HG03558 (cell line): ENCODE measurements around the gene CEACAM16.

ENCODE experiments used
- ATAC-seq: cut with Tn5 transposase; IDR thresholded peaks from one replicate; pipeline ENCODE4 v1.9.1; 2021; ENCODE audit warnings: moderate number of reproducible peaks; ENCODE audit not compliant: unreplicated experiment; ENCODE audit errors: extremely low read depth

CEACAM16 gene

DNA sequence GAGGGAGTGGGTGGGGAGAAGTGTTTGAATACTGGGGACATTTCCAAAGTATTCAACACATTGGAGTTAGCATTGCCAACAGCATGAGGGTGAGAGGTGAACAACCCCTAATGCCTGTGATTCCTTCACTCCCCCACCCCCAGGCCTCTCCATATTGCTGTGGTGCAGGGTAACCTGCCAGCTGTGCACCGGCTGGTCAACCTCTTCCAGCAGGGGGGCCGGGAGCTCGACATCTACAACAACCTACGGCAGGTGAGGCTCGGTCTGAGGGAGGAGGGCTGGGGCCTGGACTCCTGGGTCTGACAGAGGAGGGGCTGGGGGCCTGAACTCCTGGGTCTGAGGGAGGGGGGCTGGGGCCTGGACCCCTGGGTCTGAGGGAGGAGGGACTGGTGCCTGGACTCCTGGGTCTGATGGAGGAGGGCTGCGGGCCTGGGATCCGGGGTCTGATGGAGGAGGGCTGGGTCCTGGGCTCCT, 57.2 kb downstream of the CEACAM16 start:
- no peak for ATAC-seq

DNA sequence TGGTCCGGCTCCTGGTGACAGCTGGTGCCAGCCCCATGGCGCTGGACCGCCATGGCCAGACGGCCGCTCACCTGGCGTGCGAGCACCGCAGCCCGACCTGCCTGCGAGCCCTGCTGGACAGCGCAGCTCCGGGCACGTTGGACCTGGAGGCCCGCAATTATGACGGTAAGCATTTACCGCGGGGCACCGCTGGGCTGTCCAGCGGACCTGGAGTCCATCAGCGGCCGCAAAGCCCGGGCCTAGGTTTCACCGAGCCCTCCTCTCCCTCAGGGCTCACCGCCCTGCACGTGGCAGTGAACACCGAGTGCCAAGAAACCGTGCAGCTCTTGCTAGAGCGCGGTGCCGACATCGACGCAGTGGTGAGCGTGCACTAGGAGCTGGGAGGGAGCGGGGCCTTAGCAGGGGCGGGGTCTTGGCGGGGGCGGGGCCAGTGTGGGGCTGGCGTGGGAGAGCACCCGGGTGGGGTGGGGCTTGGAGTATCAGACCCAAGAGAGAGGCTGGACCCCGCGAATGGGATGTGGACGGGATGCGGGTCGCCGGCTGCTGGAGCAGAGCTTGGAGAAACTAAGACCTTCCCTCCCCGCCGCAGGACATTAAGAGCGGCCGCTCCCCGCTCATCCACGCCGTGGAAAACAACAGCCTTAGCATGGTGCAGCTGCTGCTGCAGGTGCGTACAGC, 58.2 kb downstream of the CEACAM16 start:
- no peak for ATAC-seq

GRCh38 chr19:44757735-44758505, 59.0 kb downstream of the CEACAM16 start:
- no peak for ATAC-seq

- ATAC-seq = no peak
These were observed 59.6 kb downstream of the CEACAM16 start for GRCh38 chr19:44758596-44758995.

DNA sequence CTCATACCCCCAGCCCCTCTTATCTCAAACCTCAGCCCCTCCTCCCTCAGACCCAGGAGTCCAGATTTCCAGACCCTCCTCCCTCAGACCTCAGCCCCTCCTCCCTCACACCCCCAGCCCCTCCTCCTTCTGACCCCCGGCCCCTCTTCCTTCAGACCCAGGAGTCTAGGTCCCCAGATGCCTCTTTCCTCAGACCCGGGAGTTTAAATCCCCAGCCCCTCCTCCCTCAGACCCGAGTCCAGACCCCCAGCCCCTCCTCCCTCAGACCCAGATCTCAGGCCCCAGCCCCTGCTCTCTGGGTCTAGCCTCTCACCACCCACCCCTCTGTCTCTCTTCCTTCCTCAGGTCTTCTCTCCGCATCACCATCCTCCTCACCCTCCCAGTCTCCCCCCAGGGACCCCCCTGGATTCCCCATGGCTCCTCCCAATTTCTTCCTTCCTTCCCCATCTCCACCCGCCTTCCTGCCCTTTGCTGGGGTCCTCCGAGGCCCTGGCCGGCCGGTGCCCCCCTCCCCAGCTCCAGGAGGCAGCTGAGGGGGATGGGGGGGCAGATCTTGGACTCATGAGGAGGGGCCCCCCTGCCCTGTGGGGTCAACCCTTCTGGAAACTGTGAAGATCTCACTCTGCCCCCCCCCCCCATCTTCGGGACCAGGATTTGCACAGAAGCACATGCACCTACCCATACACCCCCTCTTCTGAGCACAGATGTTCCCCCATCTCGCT, 60.3 kb downstream of the CEACAM16 start:
- ATAC-seq = no peak
